Right lobe of liver (tissue), 4 donors: ENCODE measurements around the gene ST8SIA2.

Experiments used
- POLR2A ChIP-seq: fragments of 450-650 bp; IDR thresholded peaks from one replicate; pipeline ENCODE4 v1.6.1; 2017; ENCODE audit warnings: antibody characterized with exemption, mild to moderate bottlenecking
- TF ChIP-seq, protein P1 (sequence below), 4 donors: fragments of 200-600 bp in 3 of 4; fragments of 450-650 bp in 1 of 4; IDR thresholded peaks; one replicate each; pipeline versions ENCODE4 v1.5.1 to v1.8.0; 2016 to 2022; ENCODE audit warnings: antibody characterized with exemption in 4 of 4, mild to moderate bottlenecking in 2 of 4
- donor health status: DM: no; HTN: no; CAD: no.
- donor health status: DM: no; HTN: no; CAD: no.
- donor health status: DM: no; HTN: yes; CAD: no.

DNA sequence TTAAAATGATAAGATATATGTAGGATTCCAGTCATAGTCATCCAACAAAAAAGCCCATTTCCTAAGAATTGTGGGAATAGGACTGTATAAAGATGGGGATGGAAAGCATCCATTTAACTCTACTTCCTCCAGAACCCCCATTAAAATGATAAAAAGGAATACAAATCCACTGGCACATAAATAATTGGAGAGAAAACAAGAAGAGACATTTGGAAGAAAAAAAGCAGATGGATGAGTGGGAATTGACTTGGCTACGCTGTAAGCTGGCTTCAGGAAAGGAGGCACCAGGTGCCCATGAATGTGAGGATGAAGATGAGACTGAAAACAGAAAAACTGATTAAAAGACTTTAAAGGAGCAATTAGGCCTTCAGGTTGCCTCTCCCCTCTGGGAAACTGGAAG is 91.8 kb downstream of the ST8SIA2 start:
- TF ChIP-seq, protein P1, sequence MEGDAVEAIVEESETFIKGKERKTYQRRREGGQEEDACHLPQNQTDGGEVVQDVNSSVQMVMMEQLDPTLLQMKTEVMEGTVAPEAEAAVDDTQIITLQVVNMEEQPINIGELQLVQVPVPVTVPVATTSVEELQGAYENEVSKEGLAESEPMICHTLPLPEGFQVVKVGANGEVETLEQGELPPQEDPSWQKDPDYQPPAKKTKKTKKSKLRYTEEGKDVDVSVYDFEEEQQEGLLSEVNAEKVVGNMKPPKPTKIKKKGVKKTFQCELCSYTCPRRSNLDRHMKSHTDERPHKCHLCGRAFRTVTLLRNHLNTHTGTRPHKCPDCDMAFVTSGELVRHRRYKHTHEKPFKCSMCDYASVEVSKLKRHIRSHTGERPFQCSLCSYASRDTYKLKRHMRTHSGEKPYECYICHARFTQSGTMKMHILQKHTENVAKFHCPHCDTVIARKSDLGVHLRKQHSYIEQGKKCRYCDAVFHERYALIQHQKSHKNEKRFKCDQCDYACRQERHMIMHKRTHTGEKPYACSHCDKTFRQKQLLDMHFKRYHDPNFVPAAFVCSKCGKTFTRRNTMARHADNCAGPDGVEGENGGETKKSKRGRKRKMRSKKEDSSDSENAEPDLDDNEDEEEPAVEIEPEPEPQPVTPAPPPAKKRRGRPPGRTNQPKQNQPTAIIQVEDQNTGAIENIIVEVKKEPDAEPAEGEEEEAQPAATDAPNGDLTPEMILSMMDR (IDR thresholded peaks at IDR 0.05), result no peak
- no peak for TF ChIP-seq POLR2A
